ENCODE data around the gene ADCY5. TPM values are rescaled to one million over a fixed set of nuclear protein-coding genes. Genes with fewer than 3 reads are reported as not detected.

ADCY5 gene
- total RNA-seq, 1 experiment from 2014 or later, result 0.49 TPM

DNA sequence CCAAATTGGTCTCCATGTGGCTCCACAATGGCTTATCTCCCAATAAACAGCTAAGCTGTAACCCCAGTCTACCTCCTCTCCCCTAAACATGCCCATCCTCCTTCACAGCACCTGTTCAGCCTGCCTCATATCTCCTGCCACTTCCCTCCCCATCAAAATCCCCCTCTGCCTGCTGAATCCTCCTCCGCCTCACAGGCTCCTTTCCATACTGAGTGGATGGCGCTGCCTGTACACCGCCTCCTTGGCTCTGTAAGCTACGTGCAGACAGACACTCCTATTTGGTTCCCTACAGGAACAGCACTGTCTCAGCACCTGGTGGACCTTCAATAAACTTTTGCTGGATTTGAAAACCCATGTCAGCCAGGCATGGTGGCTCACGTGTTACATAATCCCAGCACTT lies 53.7 kb downstream of the ADCY5 start (continued):
- TF ChIP-seq ZNF274 (IDR thresholded peaks at IDR 0.05; ENCODE audit: low read depth, low read length), result no peak
- no peak for TF ChIP-seq ELF1 (IDR thresholded peaks at IDR 0.05; ENCODE audit: borderline replicate concordance, low read depth)

DNA sequence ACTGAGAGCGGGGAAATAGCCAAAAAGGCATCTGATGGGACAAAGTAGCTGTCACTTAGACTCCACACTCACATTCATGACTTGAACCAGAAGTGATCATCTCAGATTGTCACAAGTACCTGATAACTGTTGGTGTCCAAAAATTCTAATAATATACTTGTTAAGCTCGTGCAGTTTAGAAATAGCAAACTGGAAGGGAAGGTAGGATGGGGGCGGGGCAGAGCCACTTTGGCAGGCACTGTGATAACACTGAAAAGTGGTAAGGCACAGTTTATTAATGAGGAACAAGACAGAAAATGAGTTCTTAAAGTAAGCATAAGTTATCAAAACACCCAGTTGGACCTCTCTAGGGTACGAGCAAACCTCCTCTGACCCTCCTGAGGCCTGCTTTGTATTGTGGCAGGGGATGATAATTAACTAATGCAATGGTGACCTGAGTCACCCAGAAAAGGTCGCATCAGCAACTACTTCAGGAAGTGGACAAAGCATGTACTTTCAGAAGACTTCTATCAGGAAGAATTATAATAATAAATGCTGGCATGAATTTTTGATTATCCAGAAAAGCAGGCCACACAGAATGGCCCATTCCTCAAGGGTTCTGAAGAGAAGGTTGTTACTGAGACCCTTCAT lies 54.4 kb downstream of the ADCY5 start:
- TF ChIP-seq POLR2AphosphoS5 (IDR thresholded peaks at IDR 0.05; ENCODE audit: low read depth, low read length) (no peak), TCF7L2 (IDR thresholded peaks at IDR 0.05; ENCODE audit: borderline replicate concordance, extremely low read depth, insufficient read depth, insufficient read length) (no peak), SP1 (IDR thresholded peaks at IDR 0.05; ENCODE audit: low read depth) (no peak), SIN3A (IDR thresholded peaks at IDR 0.05; ENCODE audit: low read depth) (no peak), YY1 (IDR thresholded peaks at IDR 0.05; ENCODE audit: extremely low read depth, insufficient replicate concordance, low read depth, low read length) (no peak), JUND (IDR thresholded peaks at IDR 0.05) (no peak), ATF3 (IDR thresholded peaks at IDR 0.05) (no peak), CEBPB (IDR thresholded peaks at IDR 0.05; ENCODE audit: low read depth) (no peak), POLR2A (IDR thresholded peaks at IDR 0.05; ENCODE audit: borderline replicate concordance, extremely low read depth, insufficient read depth, insufficient read length) (no peak), CBX3 (IDR thresholded peaks at IDR 0.05; ENCODE audit: low read depth) (no peak)
- TF ChIP-seq, protein P1, sequence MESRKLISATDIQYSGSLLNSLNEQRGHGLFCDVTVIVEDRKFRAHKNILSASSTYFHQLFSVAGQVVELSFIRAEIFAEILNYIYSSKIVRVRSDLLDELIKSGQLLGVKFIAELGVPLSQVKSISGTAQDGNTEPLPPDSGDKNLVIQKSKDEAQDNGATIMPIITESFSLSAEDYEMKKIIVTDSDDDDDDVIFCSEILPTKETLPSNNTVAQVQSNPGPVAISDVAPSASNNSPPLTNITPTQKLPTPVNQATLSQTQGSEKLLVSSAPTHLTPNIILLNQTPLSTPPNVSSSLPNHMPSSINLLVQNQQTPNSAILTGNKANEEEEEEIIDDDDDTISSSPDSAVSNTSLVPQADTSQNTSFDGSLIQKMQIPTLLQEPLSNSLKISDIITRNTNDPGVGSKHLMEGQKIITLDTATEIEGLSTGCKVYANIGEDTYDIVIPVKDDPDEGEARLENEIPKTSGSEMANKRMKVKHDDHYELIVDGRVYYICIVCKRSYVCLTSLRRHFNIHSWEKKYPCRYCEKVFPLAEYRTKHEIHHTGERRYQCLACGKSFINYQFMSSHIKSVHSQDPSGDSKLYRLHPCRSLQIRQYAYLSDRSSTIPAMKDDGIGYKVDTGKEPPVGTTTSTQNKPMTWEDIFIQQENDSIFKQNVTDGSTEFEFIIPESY (IDR thresholded peaks at IDR 0.05; ENCODE audit: extremely low read depth, insufficient replicate concordance, low read length), result no peak

More for the DNA sequence above, 54.4 kb downstream of the ADCY5 start:
- DNase-seq (ENCODE audit: low read depth, low spot score), result no peak
- no peak overlapping the region for H3K4me3 ChIP-seq (replicated peaks in 1 of 2; ENCODE audit: low read depth in 1 of 2, low read length in 2 of 2)
- H3K4me2 ChIP-seq (ENCODE audit: low read length), result no peak overlapping the region
- no peaks in the 10 kb centered on the region for H3K79me2 ChIP-seq (ENCODE audit: insufficient read depth, low read length)
- H2AFZ ChIP-seq (ENCODE audit: low read depth, low read length, poor library complexity, severe bottlenecking), result no peak overlapping the region
- ChIA-PET CTCF (no interaction called here), RAD21 (ENCODE audit: low non-redundant PET in 1 of 2, low total read pairs in 2 of 2, uncharacterized antibody in 2 of 2, unreplicated experiment in 2 of 2) (no interaction called here), POLR2A (no interaction called here)
- no peak overlapping the region for H3K27ac ChIP-seq (ENCODE audit: low read depth, low read length)
- peaks cover 26% of the 10 kb centered on the region; the same call in 1 of the 2 replicates for H3K27me3 ChIP-seq (ENCODE audit: insufficient read depth, low read length)
- no peak overlapping the region for H3K9ac ChIP-seq (ENCODE audit: low read length)
- H3K36me3 ChIP-seq (ENCODE audit: control insufficient read depth in 1 of 2, insufficient read depth in 2 of 2, low read length in 2 of 2), result no peaks in the 10 kb centered on the region
- BruUV-seq (replicated peaks), result no TSS peak
- intact Hi-C loops (cut with micrococcal nuclease), result no loop called here
- no peaks in the 10 kb centered on the region for H4K20me1 ChIP-seq (ENCODE audit: insufficient read depth)
- no peaks in the 10 kb centered on the region for H3K9me2 ChIP-seq (ENCODE audit: insufficient read depth)
- ATAC-seq, result no peak
- no peaks in the 10 kb centered on the region for H3K4me1 ChIP-seq (ENCODE audit: control insufficient read depth in 1 of 2, insufficient read depth in 2 of 2, low read length in 2 of 2)
- H3K9me3 ChIP-seq (ENCODE audit: control insufficient read depth in 1 of 2, insufficient read depth in 1 of 2, low read depth in 1 of 2, low read length in 2 of 2), result no peaks in the 10 kb centered on the region
